Activated T-helper 1 cell treated with anti-CD3 and anti-CD28 coated beads, Interleukin-2, amount 50 U/mL, for 16 hours (primary cell): ENCODE data around the gene FBXO34.

Experiments used
- DNase-seq, 2 donors: peaks; one replicate each; pipeline ENCODE4 v3.0.0-alpha.2; 2020; ENCODE audit warnings: low read depth in 1 of 2, low spot score in 1 of 2

Gene FBXO34

GRCh38 chr14:55272387-55272786 lies 1.2 kb downstream of the FBXO34 start:
- DNase-seq, result no peak

DNA sequence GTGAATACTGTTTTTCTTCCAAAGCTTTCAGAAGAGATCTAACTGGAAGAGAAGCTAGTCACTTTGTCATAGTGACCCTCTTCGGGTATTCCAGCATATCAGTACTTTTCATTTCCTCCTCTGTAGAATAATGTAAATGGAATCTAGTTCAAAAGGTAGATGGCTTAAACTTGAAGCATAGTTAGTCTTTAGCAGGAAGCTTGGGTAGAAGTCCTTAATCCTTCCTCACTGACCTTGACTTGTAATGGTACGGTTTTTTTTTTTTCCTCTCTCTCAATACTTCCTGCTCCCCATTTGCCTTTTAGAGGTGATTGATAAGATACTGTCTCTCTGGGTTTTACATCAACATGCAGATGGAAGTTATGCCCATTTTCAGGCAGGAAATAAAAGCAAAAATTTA lies 1.7 kb downstream of the FBXO34 start:
- DNase-seq, result no peak

GRCh38 chr14:55274146-55274545 lies 2.9 kb downstream of the FBXO34 start:
- no peak for DNase-seq

- DNase-seq, result no peak
These were observed 3.5 kb downstream of the FBXO34 start for GRCh38 chr14:55274751-55275150.

DNA sequence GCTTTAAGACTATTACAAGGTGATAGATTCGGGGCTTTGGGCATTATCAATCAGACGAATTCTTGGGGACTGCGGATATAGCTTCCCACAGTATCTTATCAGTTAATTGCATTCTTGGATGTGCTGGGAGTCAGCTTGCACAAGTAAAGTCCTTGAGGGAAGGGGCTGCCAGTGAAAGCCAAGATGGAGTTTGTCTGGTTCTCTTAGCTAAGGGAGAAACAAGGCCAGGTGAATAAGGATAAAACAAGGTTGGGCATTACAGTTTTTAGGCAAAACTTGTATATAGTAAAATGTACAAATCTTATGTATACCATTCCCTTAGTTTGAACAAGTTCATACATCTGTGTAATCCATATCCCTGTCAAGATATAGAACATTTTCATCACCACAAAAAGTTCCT lies 5.5 kb downstream of the FBXO34 start:
- DNase-seq, result no peak

GRCh38 chr14:55277972-55278740 lies 6.9 kb downstream of the FBXO34 start:
- DNase-seq, result no peak

DNA sequence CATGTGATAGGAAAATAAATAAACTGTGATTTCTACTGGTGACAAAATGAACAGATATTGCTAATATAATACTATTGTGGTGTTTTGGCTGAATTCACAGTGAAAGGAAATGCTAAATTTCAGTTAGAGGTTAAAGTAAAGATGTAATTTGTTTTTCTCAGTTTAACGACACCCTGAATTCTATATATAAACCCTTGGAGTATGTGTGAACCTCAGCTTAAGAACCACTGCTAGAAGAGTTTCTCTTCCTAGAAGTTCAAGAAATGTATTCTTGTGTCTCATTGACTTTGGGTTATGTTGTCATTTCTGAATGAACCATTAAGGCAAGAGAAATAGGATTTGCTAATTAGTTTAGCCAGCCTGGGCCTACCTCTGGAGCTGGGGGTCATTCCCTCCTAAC lies 8.2 kb downstream of the FBXO34 start:
- DNase-seq, result no peak

GRCh38 chr14:55281316-55281839 lies 10.2 kb downstream of the FBXO34 start:
- no peak for DNase-seq

DNA sequence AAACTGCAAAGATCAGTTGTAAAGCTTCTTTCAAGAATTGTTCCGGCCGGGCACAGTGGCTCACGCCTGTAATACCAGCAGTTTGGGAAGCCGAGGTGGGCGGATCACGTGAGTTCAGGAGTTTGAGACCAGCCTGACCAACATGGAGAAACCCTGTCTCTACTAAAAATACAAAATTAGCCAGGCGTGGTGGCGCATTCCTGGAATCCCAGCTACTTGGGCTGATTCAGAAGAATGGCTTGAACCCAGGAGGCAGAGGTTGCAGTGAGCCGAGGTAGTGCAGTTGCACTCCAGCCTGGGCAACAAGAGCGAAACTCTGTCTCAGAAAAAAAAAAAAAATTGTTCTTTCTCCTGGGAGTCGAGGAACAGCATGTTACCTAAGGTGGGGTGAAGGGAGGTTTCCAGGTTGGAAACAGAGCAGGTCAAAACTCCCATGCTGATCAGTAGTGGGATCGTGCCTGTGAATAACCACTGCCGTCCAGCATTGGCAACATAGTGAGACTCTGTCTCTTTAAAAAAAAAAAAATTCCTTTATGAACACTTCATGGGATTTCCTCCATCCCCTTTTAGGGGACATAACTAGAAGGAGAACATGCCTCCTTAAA lies 13.9 kb downstream of the FBXO34 start:
- DNase-seq, result no peak

- DNase-seq, result no peak
These were observed 17.2 kb downstream of the FBXO34 start for GRCh38 chr14:55288439-55288838.

DNA sequence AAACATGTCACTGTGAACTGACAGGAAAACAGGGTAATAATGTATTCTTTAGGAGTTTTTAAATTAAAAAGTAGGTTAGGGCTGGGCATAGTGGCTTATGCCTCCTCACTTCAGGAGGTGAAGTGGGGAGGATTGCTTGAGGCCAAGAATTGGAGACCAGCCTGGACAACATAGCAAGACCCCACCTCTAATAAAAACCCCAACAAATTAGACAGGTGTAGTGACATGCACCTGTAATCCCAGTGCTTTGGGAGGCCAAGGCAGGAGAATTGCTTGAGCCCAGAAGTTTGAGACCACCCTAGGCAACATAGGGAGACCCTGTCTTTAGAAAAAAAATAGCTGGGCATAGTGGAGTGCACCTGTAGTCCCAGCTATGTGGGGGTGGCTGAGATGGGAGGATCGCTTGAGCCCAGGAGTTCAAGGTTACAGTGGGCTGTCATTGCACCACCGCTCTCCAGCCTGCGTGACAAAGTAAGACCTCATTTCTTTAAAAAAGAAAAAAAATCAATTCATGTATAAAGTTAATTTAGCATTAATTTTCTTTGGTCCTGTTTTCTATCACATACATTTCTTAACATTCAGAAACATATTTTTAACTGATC lies 20.4 kb downstream of the FBXO34 start:
- no peak for DNase-seq

GRCh38 chr14:55294603-55295002 lies 23.4 kb downstream of the FBXO34 start:
- no peak for DNase-seq

GRCh38 chr14:55297611-55298499 lies 26.6 kb downstream of the FBXO34 start:
- no peak for DNase-seq

DNA sequence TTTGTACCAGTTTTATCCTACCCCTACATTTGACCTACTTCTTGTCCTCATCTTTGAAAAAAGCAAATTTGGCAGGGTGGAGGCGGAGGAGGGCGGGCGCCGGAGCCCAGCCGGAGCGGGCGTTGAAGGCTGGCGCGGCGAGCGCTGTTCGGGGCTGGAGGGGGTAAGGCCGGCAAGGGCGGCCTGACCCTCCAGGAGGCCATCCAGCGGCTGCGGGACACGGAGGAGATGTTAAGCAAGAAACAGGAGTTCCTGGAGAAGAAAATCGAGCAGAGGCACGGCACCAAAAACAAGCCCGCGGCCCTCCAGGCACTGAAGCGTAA lies 27.2 kb downstream of the FBXO34 start:
- no peak for DNase-seq

DNA sequence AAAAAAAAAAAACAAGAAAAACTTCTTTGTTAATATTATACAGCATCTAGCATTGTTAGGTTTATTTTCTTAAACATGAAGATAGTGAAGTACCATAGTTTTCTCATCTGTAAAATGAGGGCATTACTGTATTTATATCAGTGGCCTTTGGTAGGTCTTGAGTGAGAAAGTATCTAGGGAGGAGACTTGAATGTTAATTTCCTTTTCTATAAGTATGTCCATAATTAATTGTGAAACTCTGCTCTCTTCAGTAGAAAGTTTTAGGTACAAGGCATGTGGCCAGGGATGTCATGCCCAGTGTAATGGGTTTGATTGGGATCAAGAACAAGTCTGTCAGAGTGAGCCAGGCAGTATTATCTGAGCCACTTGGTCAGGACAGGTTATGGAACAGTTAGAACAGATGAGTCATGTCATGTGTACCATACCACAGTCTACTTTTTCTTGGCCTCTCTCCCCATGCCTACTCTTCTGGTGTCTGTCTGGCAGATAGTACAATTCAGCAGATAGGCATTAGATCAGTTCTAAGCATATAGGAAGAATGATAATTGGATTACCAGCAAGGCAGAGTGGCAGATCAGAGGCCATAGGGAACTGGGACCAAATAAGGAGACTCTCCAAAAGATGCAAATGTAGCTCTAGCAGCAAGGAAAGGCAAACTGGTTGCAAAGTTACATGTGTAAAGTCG lies 30.4 kb downstream of the FBXO34 start:
- DNase-seq, result no peak

DNA sequence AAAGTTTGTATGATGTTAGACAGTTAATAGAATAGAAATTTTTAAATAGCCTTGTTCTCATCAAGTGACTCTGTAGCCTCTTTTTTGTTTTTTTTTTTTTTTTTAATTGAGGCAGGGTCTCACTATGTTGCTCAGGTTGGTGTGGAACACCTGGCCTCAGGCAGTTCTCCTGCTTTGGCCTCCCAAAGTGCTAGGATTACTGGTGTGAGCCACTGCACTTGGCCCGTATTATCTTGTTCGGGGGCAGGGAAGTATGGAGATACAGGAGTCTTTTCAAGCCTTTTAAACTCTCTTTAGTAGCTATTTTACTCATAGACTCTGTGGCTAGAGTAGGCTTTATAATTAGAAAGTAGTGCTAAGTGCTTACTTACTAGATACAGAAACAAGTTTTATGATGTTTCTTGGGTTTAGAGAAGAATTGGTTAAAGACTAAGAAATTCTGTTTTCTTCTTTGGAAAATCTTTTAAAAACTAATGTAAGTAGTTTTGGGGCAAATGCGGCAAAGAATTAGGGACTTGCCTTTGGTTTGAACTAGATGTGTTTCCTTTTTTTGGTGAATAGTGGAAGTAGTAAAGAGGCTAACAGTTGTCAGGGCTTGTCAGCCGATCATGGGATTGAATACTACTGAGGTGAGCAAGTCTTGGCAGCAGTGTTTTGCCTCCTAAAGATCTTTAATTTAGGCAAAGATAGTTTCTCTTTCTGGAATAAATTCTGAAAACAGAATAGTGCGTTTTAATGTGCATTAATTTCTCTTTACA lies 31.3 kb downstream of the FBXO34 start:
- no peak for DNase-seq

GRCh38 chr14:55303125-55303499 lies 31.9 kb downstream of the FBXO34 start:
- no peak for DNase-seq

- no peak for DNase-seq
These were observed 32.5 kb downstream of the FBXO34 start for GRCh38 chr14:55303691-55304145.

GRCh38 chr14:55306938-55307589 lies 35.8 kb downstream of the FBXO34 start:
- DNase-seq, result no peak

GRCh38 chr14:55309154-55309553 lies 37.9 kb downstream of the FBXO34 start:
- no peak for DNase-seq
